Gastroesophageal sphincter (tissue), 4 donors: ENCODE data around the gene AKR1B1. TPM values are rescaled to one million over a fixed set of nuclear protein-coding genes. Genes with fewer than 3 reads are reported as not detected.
A peak's percentile ranks its signal among the peaks of the same experiment; 100 is the strongest.

ENCODE experiments used
- ATAC-seq: fragments of 150-250 bp; one replicate; pipeline ENCODE4 v1.9.1; 2016; ENCODE audit warnings: mild to moderate bottlenecking, moderate library complexity
- H3K27ac ChIP-seq, 4 donors: fragments of 200-600 bp; sonication (generic) in 3 of 4; 1 replicate in 3 of 4; 2 replicates in 1 of 4; pipeline ENCODE4 v1.5.1; 2016 to 2019
- H3K27me3 ChIP-seq: fragments of 200-600 bp; sonication (generic); one replicate; pipeline ENCODE4 v1.5.1; 2019
- H3K36me3 ChIP-seq, 2 donors: fragments of 200-600 bp; sonication (generic); one replicate each; pipeline ENCODE4 v1.5.1; 2019; ENCODE audit warnings: control low read depth in 1 of 2
- H3K4me1 ChIP-seq, 3 donors: fragments of 200-600 bp; sonication (generic); 1 replicate in 2 of 3; 2 replicates in 1 of 3; pipeline ENCODE4 v1.5.1; 2016 to 2019; ENCODE audit warnings: control low read depth in 2 of 3
- H3K4me3 ChIP-seq, 2 donors: fragments of 200-600 bp; sonication (generic); one replicate each; pipeline ENCODE4 v1.5.1; 2019; ENCODE audit warnings: mild to moderate bottlenecking in 1 of 2, moderate library complexity in 1 of 2
- H3K9me3 ChIP-seq, 3 donors: fragments of 200-600 bp; sonication (generic); one replicate each; pipeline ENCODE4 v1.5.1; 2017 to 2019; ENCODE audit warnings: control low read depth in 2 of 3
- EP300 ChIP-seq: sonication (generic); formaldehyde crosslinking; IDR thresholded peaks from one replicate; pipeline ENCODE4 v1.6.1; 2017; ENCODE audit warnings: antibody characterized with exemption, mild to moderate bottlenecking
- POLR2A ChIP-seq, 2 donors: fragments of 450-650 bp; IDR thresholded peaks; one replicate each; pipeline ENCODE4 v1.6.1; 2017; ENCODE audit warnings: antibody characterized with exemption in 2 of 2, mild to moderate bottlenecking in 2 of 2, moderate library complexity in 1 of 2
- POLR2AphosphoS5 ChIP-seq: sonication (generic); formaldehyde crosslinking; IDR thresholded peaks from one replicate; pipeline ENCODE4 v1.6.1; 2017; ENCODE audit warnings: antibody characterized with exemption
- WGBS, 2 donors: methylation state at CpG; one replicate each; pipeline ENCODE4 v1.1.5; 2018; ENCODE audit warnings: low coverage in 1 of 2; 5-methylcytosine and 5-hydroxymethylcytosine counted together
- total RNA-seq, 4 donors: library from RNA; depleted of rRNA; stranded (reverse); fragments of >200 nt; gene quantifications; one replicate each; pipeline ENCODE4 v1.1.0, GENCODE V29; 2016
- TF ChIP-seq, protein P1 (sequence below), 4 experiments: fragments of 200-600 bp in 2 of 4; fragments of 450-650 bp in 2 of 4; sonication (generic) in 1 of 4; IDR thresholded peaks; one replicate each; pipeline ENCODE4 v1.5.1; 2017 to 2019; ENCODE audit warnings: antibody characterized with exemption in 4 of 4, mild to moderate bottlenecking in 2 of 4, moderate library complexity in 2 of 4

The AKR1B1 gene
- total RNA-seq, 4 donors from 2014 or later: 34.1 to 55.2 (median 41.1) TPM

DNA sequence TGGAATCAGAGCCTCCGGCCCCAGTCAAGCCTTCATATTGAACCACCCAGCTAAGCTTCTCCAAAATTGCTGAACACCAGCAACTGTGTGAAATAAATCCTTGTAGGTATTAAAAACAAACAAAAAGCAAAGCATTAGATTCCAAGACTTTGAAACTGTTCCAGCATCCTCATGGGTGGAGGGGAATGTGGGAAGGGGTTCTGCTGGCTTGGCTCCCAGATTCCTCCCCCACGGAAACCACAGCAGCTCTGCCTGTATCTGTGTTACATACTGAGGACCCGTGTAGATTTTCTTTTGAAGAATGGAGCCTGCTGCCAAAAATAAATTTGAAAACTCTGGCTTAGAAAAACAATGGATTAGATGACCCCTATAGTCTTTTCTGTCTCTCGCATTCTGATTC is 20.0 kb downstream of the AKR1B1 start:
- Histone ChIP-seq H3K4me3 (no peak overlapping the region), H3K27ac (no peak overlapping the region), H3K36me3 (peaks cover 0 to 49% of the 10 kb centered on the region in 2 donors), H3K4me1 (no peaks in the 10 kb centered on the region), H3K27me3 (no peaks in the 10 kb centered on the region), H3K9me3 (peaks cover 0 to 6% (median 0%) of the 10 kb centered on the region in 3 donors)
- WGBS, 2 donors: 71 to 74% methylated on average over 4 of the region's 4 CpGs
- no peak for TF ChIP-seq EP300
- TF ChIP-seq, protein P1, sequence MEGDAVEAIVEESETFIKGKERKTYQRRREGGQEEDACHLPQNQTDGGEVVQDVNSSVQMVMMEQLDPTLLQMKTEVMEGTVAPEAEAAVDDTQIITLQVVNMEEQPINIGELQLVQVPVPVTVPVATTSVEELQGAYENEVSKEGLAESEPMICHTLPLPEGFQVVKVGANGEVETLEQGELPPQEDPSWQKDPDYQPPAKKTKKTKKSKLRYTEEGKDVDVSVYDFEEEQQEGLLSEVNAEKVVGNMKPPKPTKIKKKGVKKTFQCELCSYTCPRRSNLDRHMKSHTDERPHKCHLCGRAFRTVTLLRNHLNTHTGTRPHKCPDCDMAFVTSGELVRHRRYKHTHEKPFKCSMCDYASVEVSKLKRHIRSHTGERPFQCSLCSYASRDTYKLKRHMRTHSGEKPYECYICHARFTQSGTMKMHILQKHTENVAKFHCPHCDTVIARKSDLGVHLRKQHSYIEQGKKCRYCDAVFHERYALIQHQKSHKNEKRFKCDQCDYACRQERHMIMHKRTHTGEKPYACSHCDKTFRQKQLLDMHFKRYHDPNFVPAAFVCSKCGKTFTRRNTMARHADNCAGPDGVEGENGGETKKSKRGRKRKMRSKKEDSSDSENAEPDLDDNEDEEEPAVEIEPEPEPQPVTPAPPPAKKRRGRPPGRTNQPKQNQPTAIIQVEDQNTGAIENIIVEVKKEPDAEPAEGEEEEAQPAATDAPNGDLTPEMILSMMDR (IDR thresholded peaks at IDR 0.05): no peak
- TF ChIP-seq POLR2A (IDR thresholded peaks at IDR 0.05): no peak
- TF ChIP-seq POLR2AphosphoS5: no peak
- ATAC-seq: no peak

DNA sequence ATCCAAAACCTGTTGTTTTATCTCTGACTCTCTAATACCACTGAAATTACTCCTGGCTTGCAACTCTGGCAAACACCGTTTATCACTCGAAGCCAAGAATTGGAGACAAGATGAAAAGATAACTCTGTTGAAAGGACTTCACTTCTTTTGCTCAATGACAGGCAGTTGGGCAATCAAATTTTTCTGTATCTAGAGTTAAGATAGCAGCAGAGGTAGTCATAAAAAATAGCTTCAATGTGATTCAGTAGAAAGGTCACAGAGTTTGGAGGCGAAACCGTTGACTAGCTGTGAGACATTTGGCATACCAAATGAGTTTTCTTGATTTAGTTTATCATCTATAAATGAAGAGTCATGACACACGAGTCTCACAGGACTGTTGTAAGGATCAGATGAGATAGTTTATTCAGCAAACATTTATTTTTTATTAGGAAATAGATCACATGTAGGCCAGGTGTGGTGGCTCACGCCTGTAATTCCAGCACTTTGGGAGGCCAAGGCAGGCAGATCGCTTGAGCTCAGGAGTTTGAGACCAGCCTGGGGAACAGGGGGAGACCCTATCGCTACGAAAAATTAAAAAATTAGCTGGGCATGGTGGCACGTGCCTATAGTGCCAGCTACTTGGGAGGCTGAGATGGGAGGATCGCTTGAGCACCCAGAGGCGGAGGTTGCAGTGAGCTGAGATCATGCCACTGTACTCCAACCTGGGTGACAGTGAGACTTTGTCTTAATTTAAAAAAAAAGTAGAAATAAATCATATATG is 23.6 kb downstream of the AKR1B1 start:
- Histone ChIP-seq H3K4me3 (no peak overlapping the region), H3K4me1 (peaks cover 0 to 15% (median 0%) of the 10 kb centered on the region in 3 donors), H3K36me3 (peaks cover 0 to 13% of the 10 kb centered on the region in 2 donors), H3K9me3 (peaks cover 0 to 6% (median 0%) of the 10 kb centered on the region in 3 donors), H3K27me3 (no peaks in the 10 kb centered on the region), H3K27ac (no peak overlapping the region)
- WGBS, 2 donors: 87 to 88% methylated on average over 7 to 12 of the region's 12 CpGs
- TF ChIP-seq POLR2AphosphoS5: no peak
- TF ChIP-seq, protein P1 (IDR thresholded peaks at IDR 0.05): no peak
- no peak for TF ChIP-seq POLR2A (IDR thresholded peaks at IDR 0.05)
- TF ChIP-seq EP300: no peak
- ATAC-seq: no peak

DNA sequence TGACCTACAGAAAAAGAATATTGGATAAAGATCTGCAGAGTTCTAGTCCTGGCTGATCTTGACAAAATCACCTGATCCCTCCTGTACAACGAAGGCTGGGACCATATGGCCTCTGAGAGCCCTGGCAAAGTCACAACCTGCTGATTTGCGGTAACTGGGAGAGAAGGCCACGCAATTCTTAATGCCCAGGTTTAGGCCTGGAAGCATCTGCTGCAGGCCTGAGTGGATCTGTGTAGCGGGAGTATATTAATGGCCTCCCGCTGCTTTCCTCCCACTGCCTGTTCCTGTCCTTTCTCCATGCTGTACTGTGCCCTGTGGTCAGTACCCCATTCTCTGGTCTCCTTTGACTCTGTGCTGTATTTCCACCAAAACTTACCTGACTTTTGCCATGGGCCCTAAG is 24.2 kb downstream of the AKR1B1 start:
- TF ChIP-seq POLR2AphosphoS5 (no peak), EP300 (no peak), POLR2A (IDR thresholded peaks at IDR 0.05) (no peak)
- TF ChIP-seq, protein P1 (IDR thresholded peaks at IDR 0.05): no peak
- 93 to 98% methylated on average over 5 of the region's 5 CpGs for WGBS, 2 donors
- Histone ChIP-seq H3K27ac (no peak overlapping the region), H3K36me3 (peaks cover 0 to 7% of the 10 kb centered on the region in 2 donors), H3K4me3 (no peak overlapping the region), H3K27me3 (no peaks in the 10 kb centered on the region), H3K9me3 (peaks cover 0 to 6% (median 0%) of the 10 kb centered on the region in 3 donors), H3K4me1 (peaks cover 0 to 15% (median 0%) of the 10 kb centered on the region in 3 donors)
- ATAC-seq: no peak

DNA sequence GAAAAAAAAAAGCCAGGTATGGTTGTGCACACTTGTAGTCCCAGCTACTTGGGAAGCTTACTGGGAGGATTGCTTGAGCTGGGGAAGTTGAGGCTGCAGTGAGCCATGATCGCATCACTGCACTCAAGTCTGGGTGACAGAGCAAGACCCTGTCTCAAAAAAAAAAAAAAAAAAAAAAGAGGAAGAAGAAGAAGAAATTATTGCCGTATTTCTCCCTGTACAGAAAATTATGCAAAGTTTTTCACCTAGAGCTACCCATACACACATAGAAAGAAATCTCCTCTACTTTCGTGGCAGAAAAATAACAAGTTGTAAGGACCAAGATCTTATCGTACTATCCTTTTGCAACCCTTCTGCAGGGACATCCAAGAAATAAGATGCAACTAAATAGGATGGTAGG is 25.5 kb downstream of the AKR1B1 start:
- H3K4me3 ChIP-seq: no peak overlapping the region
- ATAC-seq: no peak
- no peak for TF ChIP-seq POLR2A (IDR thresholded peaks at IDR 0.05)
- TF ChIP-seq POLR2AphosphoS5: no peak
- no peak for TF ChIP-seq EP300
- TF ChIP-seq, protein P1 (IDR thresholded peaks at IDR 0.05): no peak
- H3K27me3 ChIP-seq: no peaks in the 10 kb centered on the region
- H3K9me3 ChIP-seq: no peaks in the 10 kb centered on the region
- peak overlapping the region in 1 of 4 donors; percentile 85 for H3K27ac ChIP-seq
- peaks cover 0 to 15% (median 0%) of the 10 kb centered on the region in 3 donors for H3K4me1 ChIP-seq
- H3K36me3 ChIP-seq: peaks cover 0 to under 1% of the 10 kb centered on the region in 2 donors
- WGBS, 2 donors: 84% methylated on average over 4 of the region's 4 CpGs
